ENCODE data around the gene RPEL1. TPM values are rescaled to one million over a fixed set of nuclear protein-coding genes. Genes with fewer than 3 reads are reported as not detected.

The RPEL1 gene
- polyA plus RNA-seq, 1 donor from 2014 or later, result not detected

GRCh38 chr10:103291588-103291987, 45.9 kb downstream of the RPEL1 start:
- Histone ChIP-seq H3K9me2 (ENCODE audit: insufficient read depth, low read length) (no peaks in the 10 kb centered on the region), H3K27me3 (ENCODE audit: insufficient read depth, low read depth, low read length) (no peaks in the 10 kb centered on the region), H3K36me3 (ENCODE audit: insufficient read depth, low read length) (peaks cover 24% of the 10 kb centered on the region), H3K9ac (ENCODE audit: low read length) (no peak overlapping the region), H2AFZ (ENCODE audit: low read depth, low read length) (no peak overlapping the region), H4K20me1 (ENCODE audit: insufficient read depth) (peaks cover 4% of the 10 kb centered on the region), H3F3A (ENCODE audit: insufficient read depth, low read length, poor library complexity, severe bottlenecking) (no peaks in the 10 kb centered on the region), H3K9me3 (ENCODE audit: low read length) (no peaks in the 10 kb centered on the region), H3K4me3 (ENCODE audit: low read length) (no peak overlapping the region), H3K4me2 (ENCODE audit: low read length) (no peak overlapping the region), H3K79me2 (replicated peaks; ENCODE audit: insufficient read depth, low read length) (peaks cover 6% of the 10 kb centered on the region), H3K27ac (ENCODE audit: low read length) (no peak overlapping the region)
- TF ChIP-seq RAD21 (conservative IDR thresholded peaks at IDR 0.05) (no peak), TAF1 (IDR thresholded peaks at IDR 0.05; ENCODE audit: low read depth) (no peak), MXI1 (conservative IDR thresholded peaks at IDR 0.05; ENCODE audit: poor library complexity, severe bottlenecking) (no peak), CTCF (IDR thresholded peaks at IDR 0.05; ENCODE audit: poor library complexity, severe bottlenecking) (no peak), EZH2 (IDR thresholded peaks at IDR 0.05; ENCODE audit: borderline replicate concordance, insufficient read depth, low read length, poor library complexity, severe bottlenecking) (no peak)

GRCh38 chr10:103295374-103296015, 49.8 kb downstream of the RPEL1 start:
- Histone ChIP-seq H3K9ac (ENCODE audit: low read length) (no peak overlapping the region), H3K9me3 (ENCODE audit: low read length) (no peaks in the 10 kb centered on the region), H4K20me1 (ENCODE audit: insufficient read depth) (no peaks in the 10 kb centered on the region), H3K36me3 (ENCODE audit: insufficient read depth, low read length) (peaks cover 5% of the 10 kb centered on the region), H3F3A (ENCODE audit: insufficient read depth, low read length, poor library complexity, severe bottlenecking) (no peaks in the 10 kb centered on the region), H3K27ac (ENCODE audit: low read length) (no peak overlapping the region), H3K27me3 (ENCODE audit: insufficient read depth, low read depth, low read length) (no peaks in the 10 kb centered on the region), H3K79me2 (replicated peaks; ENCODE audit: insufficient read depth, low read length) (no peaks in the 10 kb centered on the region), H2AFZ (ENCODE audit: low read depth, low read length) (no peak overlapping the region), H3K4me2 (ENCODE audit: low read length) (no peak overlapping the region), H3K9me2 (ENCODE audit: insufficient read depth, low read length) (no peaks in the 10 kb centered on the region), H3K4me3 (ENCODE audit: low read length) (no peak overlapping the region)
- TF ChIP-seq MXI1 (conservative IDR thresholded peaks at IDR 0.05; ENCODE audit: poor library complexity, severe bottlenecking) (no peak), RAD21 (conservative IDR thresholded peaks at IDR 0.05) (no peak), REST (IDR thresholded peaks at IDR 0.05; ENCODE audit: borderline replicate concordance) (no peak), EP300 (conservative IDR thresholded peaks at IDR 0.05; ENCODE audit: poor library complexity, severe bottlenecking) (no peak), CTCF (IDR thresholded peaks at IDR 0.05; ENCODE audit: poor library complexity, severe bottlenecking) (no peak), EZH2 (IDR thresholded peaks at IDR 0.05; ENCODE audit: borderline replicate concordance, insufficient read depth, low read length, poor library complexity, severe bottlenecking) (no peak), SMC3 (conservative IDR thresholded peaks at IDR 0.05; ENCODE audit: poor library complexity) (no peak), TAF1 (IDR thresholded peaks at IDR 0.05; ENCODE audit: low read depth) (no peak), POLR2AphosphoS5 (IDR thresholded peaks at IDR 0.05) (no peak)

Other genes starting within 250 kb of the RPEL1 start
- gene NT5C2, start 52.6 kb upstream of the RPEL1 start, polyA plus RNA-seq, result 187 and 190 TPM in 2 replicates
- 349 and 379 TPM in 2 replicates for gene INA, start 31.3 kb downstream of the RPEL1 start, polyA plus RNA-seq
- 20.4 and 31.3 TPM in 2 replicates for gene PCGF6, start 105.3 kb downstream of the RPEL1 start, polyA plus RNA-seq
- gene TAF5, start 122.1 kb downstream of the RPEL1 start, polyA plus RNA-seq, result 7.2 and 9.2 TPM in 2 replicates
- gene ATP5MK, start 150.6 kb downstream of the RPEL1 start, polyA plus RNA-seq, result 542 and 917 TPM in 2 replicates
- gene PDCD11, start 150.7 kb downstream of the RPEL1 start, polyA plus RNA-seq, result 15.3 and 15.8 TPM in 2 replicates
- not detected in 2 replicates for gene CALHM2, start 206.5 kb downstream of the RPEL1 start, polyA plus RNA-seq
- gene CALHM1, start 213.0 kb downstream of the RPEL1 start, polyA plus RNA-seq, result not detected in 2 replicates
- gene CALHM3, start 233.4 kb downstream of the RPEL1 start, polyA plus RNA-seq, result not detected in 2 replicates
- gene NEURL1, start 247.8 kb downstream of the RPEL1 start, polyA plus RNA-seq, result 12.3 and 15.7 TPM in 2 replicates